ENCODE data around the gene KIF1B.

GRCh38 chr1:10302416-10302815 lies 92.0 kb downstream of the KIF1B start:
- no peak for TF ChIP-seq CTCF (conservative IDR thresholded peaks at IDR 0.05; ENCODE audit: low read depth, low read length)
- TF ChIP-seq EZH2 (IDR thresholded peaks at IDR 0.05; ENCODE audit: borderline replicate concordance, low read depth, low read length, poor library complexity, severe bottlenecking): no peak
